Activated CD4-positive, alpha-beta T cell treated with anti-CD3 and anti-CD28 coated beads for 36 hours (primary cell): ENCODE data around the gene SKAP1. TPM values are rescaled to one million over a fixed set of nuclear protein-coding genes. Genes with fewer than 3 reads are reported as not detected.
A peak's percentile ranks its signal among the peaks of the same experiment; 100 is the strongest.
"Not testable (repeated sequence)": the region's sequence is repeated elsewhere in the genome, so short reads cannot be mapped to it uniquely, and the experiment has no call there.

Source experiments
- ATAC-seq: fragments of 200-7000 bp; cut with Tn5 transposase; one replicate; pipeline ENCODE4 v1.10.0; 2021; ENCODE audit warnings: mild to moderate bottlenecking, moderate library complexity
- CTCF ChIA-PET: fragments of 350-600 bp; sonication (Branson Sonifier 250); formaldehyde crosslinking; loops from one replicate; lab custom pipeline; 2021; ENCODE audit warnings: antibody characterized with exemption; lab: Charles Lee
- POLR2A ChIA-PET: fragments of 350-600 bp; sonication (Branson Sonifier 250); formaldehyde crosslinking; loops from one replicate; lab custom pipeline; 2021; ENCODE audit warnings: antibody characterized with exemption, inconsistent platforms; lab: Charles Lee
- DNase-seq: peaks from one replicate; pipeline ENCODE4 v3.0.0-alpha.2; 2020
- H3K27ac Mint-ChIP-seq: one replicate; pipeline ENCODE4 v1.8.0; 2021; ENCODE audit warnings: mixed read lengths
- H3K27me3 Mint-ChIP-seq: one replicate; pipeline ENCODE4 v1.8.0; 2021; ENCODE audit warnings: mixed read lengths
- H3K36me3 Mint-ChIP-seq: one replicate; pipeline ENCODE4 v1.8.0; 2021; ENCODE audit warnings: low read depth, mixed read lengths
- H3K4me1 Mint-ChIP-seq: one replicate; pipeline ENCODE4 v1.8.0; 2021; ENCODE audit warnings: mixed read lengths
- H3K4me3 Mint-ChIP-seq: one replicate; pipeline ENCODE4 v1.8.0; 2021; ENCODE audit warnings: mild to moderate bottlenecking, moderate library complexity, mixed read lengths
- H3K9me3 Mint-ChIP-seq: one replicate; pipeline ENCODE4 v1.8.0; 2021; ENCODE audit warnings: low read depth, mixed read lengths
- intact Hi-C, 2 experiments: fragments of 100-400 bp; cut with DNase I in 1 of 2; cut with micrococcal nuclease in 1 of 2; formaldehyde crosslinking; loops; one replicate each; pipeline versions ENCODE4 v1.14.2 to v1.15.1; 2022 to 2024; cut with DNase I, micrococcal nuclease
- total RNA-seq, 2 experiments: library from RNA; stranded (reverse); gene quantifications; one replicate each; pipeline ENCODE4 v1.2.3, GENCODE V29; 2021

The SKAP1 gene
- total RNA-seq, 2 experiments from 2014 or later, result 76.1 to 109 TPM

DNA sequence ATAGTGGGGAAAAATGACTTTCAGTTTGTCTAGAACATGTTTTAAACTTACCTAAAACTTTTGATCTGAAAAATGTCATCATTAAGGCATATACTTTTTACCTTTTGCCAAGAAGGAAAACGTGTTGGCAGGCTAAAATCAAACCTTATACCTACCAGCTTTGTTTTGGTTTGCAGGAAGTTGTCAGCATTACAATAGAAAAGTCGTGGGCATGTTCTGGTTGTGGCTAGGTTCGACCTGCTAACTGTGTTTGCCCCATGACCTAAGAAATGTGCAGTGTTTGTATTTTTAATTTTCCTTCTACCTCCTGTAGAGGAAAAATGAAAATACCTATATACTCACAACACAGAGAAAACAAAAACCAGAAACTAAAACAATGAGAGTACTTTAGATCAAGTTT lies 13.0 kb downstream of the SKAP1 start:
- DNase-seq, result no peak
- ChIA-PET CTCF (interaction anchor here (0.7 to 1.0 kb wide), 2 partner anchors 23 to 37 kb away, joined by 3 read pairs; no protein-coding TSS in a partner anchor), POLR2A (no interaction called here)
- peak; percentile 11 for ATAC-seq
- Mint-ChIP-seq H3K27ac (peak overlapping the region; percentile 80), H3K4me3 (no peak overlapping the region), H3K36me3 (peaks cover 15% of the 10 kb centered on the region), H3K4me1 (peaks cover 85% of the 10 kb centered on the region), H3K9me3 (no peaks in the 10 kb centered on the region), H3K27me3 (no peaks in the 10 kb centered on the region)
- intact Hi-C loops, result loop anchor here in 1 of 2 experiments (10.0 kb wide), 1 partner anchor 498 kb away; no protein-coding TSS in a partner anchor

DNA sequence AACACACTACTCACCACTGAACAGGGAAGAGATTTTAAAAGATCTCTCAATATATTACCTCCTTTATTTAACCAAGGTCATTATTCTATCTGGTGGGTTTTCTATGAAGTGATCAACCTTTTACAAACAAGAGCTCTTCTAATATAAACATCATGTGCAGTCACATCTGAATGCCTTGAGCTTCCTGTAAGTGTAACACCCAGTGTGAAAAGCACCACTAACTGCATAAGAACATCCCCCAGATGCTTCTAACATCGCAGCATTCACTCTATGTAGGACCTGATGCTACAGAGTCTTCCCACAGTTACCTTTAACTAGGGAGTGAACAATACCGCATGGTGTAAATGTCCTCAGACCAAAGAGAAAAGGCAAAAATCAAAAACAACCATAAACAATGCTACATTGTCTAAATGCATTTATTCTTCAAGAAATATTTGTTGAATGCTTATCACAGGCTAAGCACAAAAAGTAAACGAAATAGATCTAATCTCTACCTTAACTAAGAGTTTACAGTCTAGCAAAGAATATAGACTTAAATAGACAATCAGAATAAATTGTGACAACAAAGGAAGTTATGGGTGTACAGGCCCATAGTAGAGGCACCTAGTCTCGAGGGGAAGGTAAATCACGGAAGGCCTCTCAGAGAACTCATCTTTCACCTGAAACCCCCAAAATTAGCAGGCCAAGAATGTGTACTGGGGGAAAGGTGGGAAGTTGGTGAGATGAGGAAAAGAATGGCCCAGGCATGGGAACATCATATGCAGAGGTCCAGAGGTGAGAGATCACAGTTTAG lies 16.2 kb downstream of the SKAP1 start:
- intact Hi-C loops, result loop anchor here (1.0 to 10.0 kb wide), 6 partner anchors 13 to 501 kb away; no protein-coding TSS in a partner anchor
- ChIA-PET CTCF (interaction anchor here (0.9 to 2.3 kb wide), 7 partner anchors 13 to 172 kb away, joined by 3 to 7 read pairs (median 3); no protein-coding TSS in a partner anchor), POLR2A (interaction anchor here (1.0 kb wide), 1 partner anchor 12 kb away, joined by 6 read pairs; no protein-coding TSS in a partner anchor)
- DNase-seq (no peak), ATAC-seq (peak; percentile 43)
- no peaks in the 10 kb centered on the region for H3K9me3 Mint-ChIP-seq
- H3K27me3 Mint-ChIP-seq, result no peaks in the 10 kb centered on the region
- H3K27ac Mint-ChIP-seq, result peak overlapping the region; percentile 95
- peak overlapping the region; percentile 10 for H3K4me3 Mint-ChIP-seq
- H3K36me3 Mint-ChIP-seq, result peaks cover 30% of the 10 kb centered on the region
- peaks cover 93% of the 10 kb centered on the region for H3K4me1 Mint-ChIP-seq

DNA sequence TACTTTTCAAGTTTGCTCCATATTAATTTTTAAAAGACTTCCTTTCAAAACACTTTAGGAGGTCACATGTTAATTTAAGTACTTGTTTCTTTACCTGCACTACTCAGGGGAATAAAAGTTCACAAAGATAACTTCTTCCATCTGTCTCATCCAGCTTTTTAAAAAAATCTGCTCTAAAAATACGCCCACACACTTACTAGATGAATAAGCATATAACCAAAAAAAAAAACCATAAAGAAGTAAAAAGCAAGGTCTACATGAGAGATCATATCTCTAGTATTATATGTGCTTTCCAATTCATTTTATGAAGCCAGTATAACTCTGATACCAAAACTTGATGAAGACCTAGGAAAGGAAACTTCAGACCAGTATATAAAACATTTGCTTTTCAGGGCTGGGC lies 17.2 kb downstream of the SKAP1 start:
- Mint-ChIP-seq H3K27ac (peak overlapping the region; percentile 85), H3K4me1 (peaks cover 90% of the 10 kb centered on the region), H3K36me3 (peaks cover 33% of the 10 kb centered on the region)

DNA sequence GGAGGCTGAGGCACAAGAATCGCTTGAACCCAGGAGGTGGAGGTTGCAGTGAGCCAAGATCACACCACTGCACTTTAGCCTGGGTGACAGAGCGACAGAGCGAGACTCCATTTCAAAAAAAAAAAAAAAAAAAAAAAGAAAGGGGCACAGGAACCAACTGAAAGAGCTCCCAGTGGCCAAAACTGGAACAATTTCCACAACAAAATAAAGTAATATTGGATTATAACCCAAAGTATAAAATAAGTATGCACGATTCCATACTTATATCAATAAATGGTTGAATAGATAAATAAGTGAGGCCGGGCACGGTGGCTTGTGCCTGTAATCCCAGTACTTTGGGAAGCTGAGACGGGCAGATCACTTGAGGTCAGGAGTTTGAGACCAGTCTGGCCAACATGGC lies 19.2 kb downstream of the SKAP1 start:
- H3K4me1 Mint-ChIP-seq, result peaks cover 86% of the 10 kb centered on the region
- ATAC-seq, H3K9me3 Mint-ChIP-seq, H3K27ac Mint-ChIP-seq, H3K27me3 Mint-ChIP-seq, H3K4me3 Mint-ChIP-seq, DNase-seq: not testable (repeated sequence)
- ChIA-PET CTCF (interaction anchor here (0.7 to 3.2 kb wide), 6 partner anchors 8 to 86 kb away, joined by 3 to 11 read pairs (median 4); no protein-coding TSS in a partner anchor), POLR2A (interaction anchor here (0.8 kb wide), 1 partner anchor 17 kb away, joined by 5 read pairs; no protein-coding TSS in a partner anchor)
- H3K36me3 Mint-ChIP-seq, result peaks cover 36% of the 10 kb centered on the region
- intact Hi-C loops, result loop anchor here in 1 of 2 experiments (10.0 kb wide), 1 partner anchor 504 kb away; no protein-coding TSS in a partner anchor

More for the DNA sequence above, 17.2 kb downstream of the SKAP1 start:
- ChIA-PET POLR2A (interaction anchor here (0.7 kb wide), 2 partner anchors 16 to 31 kb away, joined by 4 read pairs; no protein-coding TSS in a partner anchor), CTCF (interaction anchor here (0.6 to 2.3 kb wide), 13 partner anchors 10 to 1861 kb away, joined by 3 to 7 read pairs (median 3); no protein-coding TSS in a partner anchor)
- no peak for DNase-seq
- H3K9me3 Mint-ChIP-seq, result no peaks in the 10 kb centered on the region
- intact Hi-C loops, result loop anchor here (1.0 to 10.0 kb wide), 7 partner anchors 14 to 502 kb away; no protein-coding TSS in a partner anchor
- peak overlapping the region; percentile 10 for H3K4me3 Mint-ChIP-seq
- no peaks in the 10 kb centered on the region for H3K27me3 Mint-ChIP-seq
- ATAC-seq, result peak; percentile 75

DNA sequence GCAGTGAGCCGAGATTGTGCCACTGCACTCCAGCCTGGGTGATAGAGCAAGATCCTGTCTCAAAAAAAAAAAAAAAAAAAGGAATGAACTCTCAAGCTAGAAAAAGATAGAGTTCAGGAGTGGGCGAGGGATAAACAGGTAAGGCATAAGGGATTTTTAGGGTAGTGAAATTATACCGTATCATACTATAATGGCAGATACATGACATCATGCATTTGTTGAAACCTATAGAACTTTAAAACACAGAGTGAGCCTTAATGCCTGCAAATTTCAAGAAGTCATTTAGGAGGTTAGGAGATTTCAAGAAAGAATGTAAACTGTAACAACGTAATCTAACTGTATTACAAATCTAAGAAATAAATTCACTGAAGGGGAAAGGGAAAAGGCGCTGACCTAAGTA lies 20.4 kb downstream of the SKAP1 start:
- no peak for DNase-seq
- intact Hi-C loops, result loop anchor here (5.0 to 10.0 kb wide), 2 partner anchors 33 to 505 kb away; no protein-coding TSS in a partner anchor
- Mint-ChIP-seq H3K27ac (peak overlapping the region; percentile 76), H3K9me3 (no peaks in the 10 kb centered on the region), H3K4me1 (peaks cover 77% of the 10 kb centered on the region), H3K27me3 (no peaks in the 10 kb centered on the region), H3K4me3 (no peak overlapping the region), H3K36me3 (peaks cover 39% of the 10 kb centered on the region)
- CTCF ChIA-PET, result interaction anchor here (0.9 to 3.2 kb wide), 4 partner anchors 9 to 57 kb away, joined by 3 to 13 read pairs (median 8); no protein-coding TSS in a partner anchor
- POLR2A ChIA-PET, result interaction anchor here (0.6 kb wide), 1 partner anchor 18 kb away, joined by 9 read pairs; no protein-coding TSS in a partner anchor
- no peak for ATAC-seq

GRCh38 chr17:48406936-48407567 lies 23.0 kb downstream of the SKAP1 start:
- intact Hi-C loops, result loop anchor here in 1 of 2 experiments (5.0 kb wide), 1 partner anchor 35 kb away; no protein-coding TSS in a partner anchor
- Mint-ChIP-seq H3K4me1 (peaks cover 61% of the 10 kb centered on the region), H3K27me3 (no peaks in the 10 kb centered on the region), H3K27ac (peak overlapping the region; percentile 82), H3K4me3 (peak overlapping the region; percentile 33), H3K9me3 (no peaks in the 10 kb centered on the region), H3K36me3 (peaks cover 40% of the 10 kb centered on the region)
- ATAC-seq (peak; percentile 40), DNase-seq (no peak)
- ChIA-PET POLR2A (no interaction called here), CTCF (interaction anchor here (2.5 kb wide), 1 partner anchor 50 kb away, joined by 13 read pairs; no protein-coding TSS in a partner anchor)

DNA sequence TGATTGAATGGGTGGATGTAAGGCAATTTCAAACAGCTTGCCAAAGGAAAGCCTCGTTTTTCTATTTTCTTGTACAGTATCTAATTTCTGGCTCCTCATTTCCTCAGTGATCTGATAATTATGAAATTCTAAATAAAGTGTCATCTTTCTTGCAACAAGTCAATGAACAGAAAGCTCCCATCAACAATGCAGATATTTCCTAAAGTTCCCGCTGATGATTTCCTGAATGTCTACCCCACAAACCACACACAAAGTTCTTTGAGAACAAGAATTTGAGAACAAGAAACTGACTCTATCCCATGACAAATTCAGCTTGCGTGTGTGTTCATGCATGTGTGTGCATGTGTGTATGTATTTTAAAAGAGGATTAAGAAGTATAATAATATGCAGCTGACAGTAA lies 35.2 kb downstream of the SKAP1 start:
- Mint-ChIP-seq H3K4me1 (peaks cover 44% of the 10 kb centered on the region), H3K4me3 (no peak overlapping the region), H3K27me3 (no peaks in the 10 kb centered on the region), H3K27ac (no peak overlapping the region), H3K9me3 (no peaks in the 10 kb centered on the region), H3K36me3 (peaks cover 44% of the 10 kb centered on the region)
- DNase-seq (no peak), ATAC-seq (no peak)
- intact Hi-C loops, result loop anchor here in 1 of 2 experiments (5.0 kb wide), 1 partner anchor 32 kb away; no protein-coding TSS in a partner anchor
- ChIA-PET POLR2A (interaction anchor here (0.5 kb wide), 1 partner anchor 129 kb away, joined by 4 read pairs; no protein-coding TSS in a partner anchor), CTCF (interaction anchor here (0.9 to 1.7 kb wide), 4 partner anchors 10 to 65 kb away, joined by 3 to 6 read pairs (median 4); no protein-coding TSS in a partner anchor)

GRCh38 chr17:48393283-48393682 lies 36.7 kb downstream of the SKAP1 start:
- ATAC-seq, result no peak
- POLR2A ChIA-PET, result no interaction called here
- peaks cover 42% of the 10 kb centered on the region for H3K36me3 Mint-ChIP-seq

GRCh38 chr17:48392857-48393256 lies 37.2 kb downstream of the SKAP1 start:
- CTCF ChIA-PET, result interaction anchor here (0.7 to 2.1 kb wide), 6 partner anchors 10 to 200 kb away, joined by 3 to 15 read pairs (median 4); no protein-coding TSS in a partner anchor
- no peak for ATAC-seq
- H3K27ac Mint-ChIP-seq, result no peak overlapping the region
- peaks cover 42% of the 10 kb centered on the region for H3K36me3 Mint-ChIP-seq
- no peak overlapping the region for H3K4me3 Mint-ChIP-seq
- POLR2A ChIA-PET, result interaction anchor here (0.6 kb wide), 1 partner anchor 55 kb away, joined by 4 read pairs; no protein-coding TSS in a partner anchor
- no peak for DNase-seq
- H3K4me1 Mint-ChIP-seq, result peaks cover 48% of the 10 kb centered on the region
- no peaks in the 10 kb centered on the region for H3K27me3 Mint-ChIP-seq
- no peaks in the 10 kb centered on the region for H3K9me3 Mint-ChIP-seq
- intact Hi-C loops, result loop anchor here in 1 of 2 experiments (5.0 kb wide), 1 partner anchor 34 kb away; no protein-coding TSS in a partner anchor

More at GRCh38 chr17:48393283-48393682, 36.7 kb downstream of the SKAP1 start:
- no peak overlapping the region for H3K27ac Mint-ChIP-seq
- intact Hi-C loops, result loop anchor here in 1 of 2 experiments (5.0 kb wide), 1 partner anchor 34 kb away; no protein-coding TSS in a partner anchor
- DNase-seq, result no peak
- peaks cover 48% of the 10 kb centered on the region for H3K4me1 Mint-ChIP-seq
- CTCF ChIA-PET, result interaction anchor here (0.7 to 2.1 kb wide), 6 partner anchors 9 to 200 kb away, joined by 3 to 15 read pairs (median 4); no protein-coding TSS in a partner anchor
- H3K27me3 Mint-ChIP-seq, result no peaks in the 10 kb centered on the region
- H3K4me3 Mint-ChIP-seq, result no peak overlapping the region
- H3K9me3 Mint-ChIP-seq, result no peaks in the 10 kb centered on the region

DNA sequence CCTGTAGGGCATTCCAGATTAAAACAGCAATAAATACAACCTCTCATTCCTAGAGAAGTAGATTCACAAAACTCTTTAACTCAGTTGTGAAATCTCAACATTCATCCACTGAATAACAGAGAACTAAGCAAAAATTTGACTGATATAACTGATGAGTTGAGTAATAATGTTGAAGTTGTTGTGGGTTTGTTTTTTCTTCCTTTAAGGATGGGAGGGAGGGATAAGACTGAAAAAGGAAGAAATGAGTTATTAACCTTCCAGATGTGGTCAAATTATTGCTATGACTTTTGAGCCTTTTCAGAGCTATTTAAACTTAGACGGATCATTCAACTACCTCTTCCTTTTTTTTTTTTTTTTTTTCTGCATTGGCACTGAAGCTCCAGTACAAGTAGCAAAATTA lies 38.6 kb downstream of the SKAP1 start:
- Mint-ChIP-seq H3K4me1 (peaks cover 52% of the 10 kb centered on the region), H3K4me3 (no peak overlapping the region), H3K27me3 (no peaks in the 10 kb centered on the region), H3K9me3 (no peaks in the 10 kb centered on the region), H3K27ac (peak overlapping the region; percentile 23), H3K36me3 (peaks cover 49% of the 10 kb centered on the region)
- ATAC-seq (peak; percentile 70), DNase-seq (no peak)
- intact Hi-C loops, result loop anchor here (1.0 to 5.0 kb wide), 4 partner anchors 21 to 36 kb away; no protein-coding TSS in a partner anchor
- CTCF ChIA-PET, result interaction anchor here (0.6 to 2.2 kb wide), 15 partner anchors 11 to 833 kb away, joined by 3 to 15 read pairs (median 4); partner anchors contain the start of gene HOXB5
- POLR2A ChIA-PET, result interaction anchor here (0.6 to 0.7 kb wide), 3 partner anchors 18 to 83 kb away, joined by 6 to 9 read pairs (median 7); no protein-coding TSS in a partner anchor
